Measurements from ENCODE around the gene CAD.

CAD gene

GRCh38 chr2:27231921-27232320 lies 14.8 kb downstream of the CAD start:
- DNase-seq: no peak

GRCh38 chr2:27233341-27233740 lies 16.2 kb downstream of the CAD start:
- no peak for DNase-seq

GRCh38 chr2:27236136-27236535 lies 19.0 kb downstream of the CAD start:
- DNase-seq: no peak

- no peak for DNase-seq
These were observed 19.5 kb downstream of the CAD start for GRCh38 chr2:27236626-27237025.

DNA sequence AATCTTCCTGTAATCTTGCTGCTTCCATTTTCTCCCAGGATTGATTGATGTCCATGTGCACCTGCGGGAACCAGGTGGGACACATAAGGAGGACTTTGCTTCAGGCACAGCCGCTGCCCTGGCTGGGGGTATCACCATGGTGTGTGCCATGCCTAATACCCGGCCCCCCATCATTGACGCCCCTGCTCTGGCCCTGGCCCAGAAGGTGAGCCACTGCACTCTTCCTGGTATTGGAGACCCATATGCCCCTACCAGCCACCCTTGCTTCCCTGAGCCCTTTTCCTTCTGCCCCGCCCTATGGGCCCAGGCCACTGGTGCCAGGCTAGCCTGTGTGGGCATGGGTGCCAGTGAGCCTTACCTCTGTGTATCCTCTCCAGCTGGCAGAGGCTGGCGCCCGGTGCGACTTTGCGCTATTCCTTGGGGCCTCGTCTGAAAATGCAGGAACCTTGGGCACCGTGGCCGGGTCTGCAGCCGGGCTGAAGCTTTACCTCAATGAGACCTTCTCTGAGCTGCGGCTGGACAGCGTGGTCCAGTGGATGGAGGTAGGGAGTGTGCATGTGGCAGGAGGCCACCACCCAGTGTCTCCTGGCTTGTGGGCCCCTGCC lies 20.3 kb downstream of the CAD start:
- no peak for DNase-seq

DNA sequence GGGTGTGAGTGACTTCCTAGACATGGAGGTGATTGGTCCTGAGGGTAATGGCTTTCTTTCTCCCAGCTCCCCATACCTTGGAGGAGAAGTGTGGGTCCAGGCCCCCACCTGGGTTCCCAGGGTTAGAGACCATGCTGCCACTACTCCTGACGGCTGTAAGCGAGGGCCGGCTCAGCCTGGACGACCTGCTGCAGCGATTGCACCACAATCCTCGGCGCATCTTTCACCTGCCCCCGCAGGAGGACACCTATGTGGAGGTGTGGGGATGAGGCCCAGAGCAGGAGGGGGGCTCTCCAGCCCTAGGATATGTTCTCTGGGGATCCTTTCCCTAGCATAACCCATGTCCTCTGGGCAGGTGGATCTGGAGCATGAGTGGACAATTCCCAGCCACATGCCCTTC lies 21.8 kb downstream of the CAD start:
- no peak for DNase-seq

GRCh38 chr2:27240406-27240805 lies 23.2 kb downstream of the CAD start:
- DNase-seq: no peak

- DNase-seq: no peak
These were observed 24.8 kb downstream of the CAD start for GRCh38 chr2:27241761-27242613.

DNA sequence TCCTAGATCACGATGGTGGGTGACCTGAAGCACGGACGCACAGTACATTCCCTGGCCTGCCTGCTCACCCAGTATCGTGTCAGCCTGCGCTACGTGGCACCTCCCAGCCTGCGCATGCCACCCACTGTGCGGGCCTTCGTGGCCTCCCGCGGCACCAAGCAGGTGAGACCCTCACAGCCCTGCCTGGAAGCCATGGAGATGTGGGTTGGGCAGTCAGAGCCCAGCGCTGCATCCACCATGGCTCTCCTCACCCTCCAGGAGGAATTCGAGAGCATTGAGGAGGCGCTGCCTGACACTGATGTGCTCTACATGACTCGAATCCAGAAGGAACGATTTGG lies 25.4 kb downstream of the CAD start:
- DNase-seq: no peak

GRCh38 chr2:27243391-27244130 lies 26.4 kb downstream of the CAD start:
- DNase-seq: no peak

DNA sequence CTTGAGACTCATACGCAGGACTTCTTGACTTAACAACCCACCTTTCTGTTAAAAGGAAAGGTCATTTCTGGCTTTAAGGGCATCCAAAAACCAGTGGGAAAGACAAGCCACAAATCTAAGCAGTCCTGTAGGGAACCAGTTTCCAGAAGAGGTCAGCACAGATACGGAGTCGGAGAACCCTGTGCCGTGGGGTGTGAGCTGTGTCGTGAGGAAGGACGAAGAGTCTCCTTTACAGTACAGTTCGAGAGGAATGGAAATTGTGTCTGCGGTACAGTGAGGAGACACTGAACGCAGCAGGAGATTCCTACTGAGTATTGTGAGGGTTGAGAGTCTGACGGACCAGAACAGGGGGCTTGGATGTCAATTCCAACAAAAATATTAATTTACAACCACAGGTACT lies 27.9 kb downstream of the CAD start:
- DNase-seq: no peak

DNA sequence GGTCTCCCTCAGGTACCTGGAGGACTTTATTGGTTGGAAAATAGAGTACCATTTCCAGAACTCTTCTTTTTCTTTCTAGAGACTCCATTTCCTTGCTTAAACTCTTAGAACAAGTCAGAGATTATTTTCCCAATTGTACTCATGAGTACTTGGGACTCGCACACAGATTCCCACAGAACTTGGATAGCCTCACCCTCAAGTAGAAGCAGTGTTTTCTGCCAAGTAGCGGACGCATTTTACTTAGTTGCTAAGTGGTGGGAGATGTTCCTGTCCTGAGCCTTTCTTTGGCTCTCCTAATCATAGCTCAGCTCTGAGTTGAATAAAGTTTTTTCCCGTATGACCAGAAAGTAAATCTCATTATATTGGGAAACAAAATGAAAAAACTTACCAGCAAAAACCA lies 28.5 kb downstream of the CAD start:
- no peak for DNase-seq

DNA sequence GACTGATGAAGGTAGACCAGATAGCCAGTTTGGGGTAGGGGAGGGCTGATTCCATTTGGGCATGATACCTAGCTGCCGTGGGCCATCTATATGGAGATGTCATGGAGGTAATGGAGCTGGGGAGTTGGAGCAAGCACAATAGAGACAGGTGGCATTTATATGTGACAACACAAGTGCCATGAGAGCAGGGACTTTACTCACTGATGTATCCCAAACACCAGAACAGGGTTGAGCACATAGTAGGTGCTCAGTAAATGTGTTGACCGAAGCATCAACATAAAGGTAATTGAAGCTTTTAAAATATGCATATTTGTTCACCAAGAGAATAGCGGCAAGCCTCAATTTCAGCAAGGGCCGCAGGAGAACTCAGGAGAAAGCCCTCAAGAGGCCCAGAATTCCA lies 30.7 kb downstream of the CAD start:
- DNase-seq: no peak

DNA sequence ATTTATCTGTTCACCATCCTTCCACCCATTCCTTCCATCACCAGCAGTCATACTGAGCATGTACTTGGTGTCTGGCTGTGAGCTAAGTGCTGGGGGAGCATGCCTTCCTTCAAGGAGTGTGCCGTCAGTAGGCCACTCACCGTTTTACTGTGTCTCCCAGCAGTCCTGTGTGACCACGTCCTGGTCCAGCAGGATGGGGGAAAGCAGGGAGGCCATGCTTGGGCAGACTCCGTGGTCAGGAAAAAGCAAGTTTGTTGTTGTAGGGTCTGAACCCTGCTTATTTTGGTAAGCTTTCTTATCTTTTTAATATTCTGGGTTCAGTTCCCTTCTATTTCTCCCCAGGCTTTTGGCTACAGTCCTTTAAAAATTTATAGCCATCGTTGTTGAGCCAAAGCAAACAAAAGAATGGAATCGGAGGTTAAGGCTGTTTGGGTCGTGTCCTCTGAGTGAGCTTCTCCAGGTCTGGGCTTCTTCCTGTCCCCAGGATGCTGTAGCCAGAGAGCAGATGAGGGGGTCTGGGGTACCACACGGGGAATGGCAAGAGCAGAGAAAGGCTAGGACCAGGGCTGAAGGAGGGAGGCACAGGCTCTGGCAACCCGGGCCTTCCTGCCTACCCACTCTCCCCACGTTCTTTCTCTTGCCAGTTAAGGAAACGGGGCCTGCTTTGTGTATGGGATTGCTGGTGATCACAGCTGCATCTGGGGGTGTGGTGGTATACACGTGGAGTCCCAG lies 32.2 kb downstream of the CAD start:
- DNase-seq: no peak

GRCh38 chr2:27249891-27250651 lies 32.9 kb downstream of the CAD start:
- DNase-seq: no peak

DNA sequence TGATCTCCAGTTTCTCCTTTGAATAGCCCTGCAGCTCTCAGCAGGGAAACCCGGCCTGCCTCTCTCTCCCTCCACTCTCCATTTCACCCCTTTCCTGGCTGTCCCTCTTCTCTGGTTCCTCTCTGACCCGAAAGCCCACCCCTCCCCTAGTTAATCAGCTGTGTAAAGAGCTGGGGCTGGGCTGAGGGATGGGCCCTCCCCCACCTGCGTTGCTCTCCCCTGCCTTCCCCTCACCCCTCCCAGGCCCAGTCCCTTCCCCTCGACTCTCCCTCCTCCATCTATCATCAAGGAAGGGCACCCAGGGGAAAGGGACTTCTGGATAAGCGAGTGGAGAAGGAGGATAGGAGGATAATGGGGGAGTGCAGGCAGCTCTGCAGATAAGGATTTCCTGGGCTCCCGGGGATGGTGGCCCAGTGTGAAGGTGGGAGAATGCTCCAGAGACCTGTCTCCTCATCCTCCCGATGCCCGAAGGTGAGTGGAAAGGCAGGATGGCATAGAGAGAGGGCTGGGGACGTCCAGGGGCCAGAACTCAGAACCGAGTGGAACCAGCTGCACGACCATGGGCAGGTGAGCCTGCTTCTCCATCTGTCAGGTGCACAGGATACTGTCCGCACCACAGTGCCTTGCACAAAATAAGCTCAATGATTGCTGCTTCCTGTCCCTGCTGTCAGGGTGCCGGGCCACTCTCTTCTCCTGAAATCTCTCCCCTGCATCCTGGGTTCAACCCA lies 33.6 kb downstream of the CAD start:
- DNase-seq: no peak

- DNase-seq: no peak
These were observed 34.6 kb downstream of the CAD start for GRCh38 chr2:27251766-27252165.

GRCh38 chr2:27255187-27255586 lies 38.0 kb downstream of the CAD start:
- DNase-seq: no peak

DNA sequence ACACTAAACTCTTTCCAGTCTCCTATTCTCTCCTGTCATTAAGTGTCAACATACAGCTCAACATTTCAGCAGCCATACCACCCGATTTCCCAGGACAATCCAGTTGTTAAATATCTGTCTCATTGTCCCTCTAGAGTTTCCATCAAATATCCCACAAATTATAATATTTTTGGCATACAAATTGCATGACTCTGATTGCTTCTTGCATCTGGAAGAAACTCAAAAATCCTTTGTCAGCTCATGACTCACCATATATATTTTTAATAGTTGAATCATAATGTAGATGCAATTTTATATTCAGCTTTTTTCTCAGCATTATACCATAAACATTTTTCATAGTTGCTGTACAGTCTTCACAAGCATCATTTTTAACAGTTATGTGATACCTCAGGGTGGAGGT lies 38.5 kb downstream of the CAD start:
- no peak for DNase-seq

DNA sequence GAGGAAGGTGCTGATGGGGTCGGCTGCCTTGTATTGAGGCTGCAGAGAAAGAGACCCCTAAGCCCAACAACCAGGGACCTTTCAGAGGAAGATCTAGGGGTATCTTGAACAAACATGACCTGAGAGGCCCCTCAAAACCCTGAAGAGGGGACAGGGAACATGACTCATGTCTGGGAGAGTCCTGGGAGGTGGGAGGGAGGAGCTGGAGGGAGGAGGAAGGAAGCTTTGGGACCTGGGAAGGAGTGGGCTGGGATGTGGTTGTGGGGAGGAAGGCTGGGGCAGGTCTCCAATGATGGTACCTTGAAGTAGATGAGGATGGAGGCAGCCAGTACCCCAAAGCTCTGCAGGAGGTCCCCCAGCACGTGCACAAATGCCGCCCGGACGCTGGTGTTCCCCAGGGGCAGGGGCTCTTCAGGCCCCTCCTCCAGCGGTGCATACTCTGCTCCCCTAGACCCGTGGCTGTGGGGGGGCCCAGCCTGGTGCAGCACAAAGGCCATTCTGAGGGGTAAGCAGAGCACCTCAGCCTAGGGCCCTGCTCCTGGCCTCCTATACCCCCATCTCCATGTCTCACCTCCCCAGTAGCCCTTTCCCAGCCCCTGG lies 39.8 kb downstream of the CAD start:
- no peak for DNase-seq

GRCh38 chr2:27258051-27258450 lies 40.9 kb downstream of the CAD start:
- no peak for DNase-seq
